ENCODE data around the gene MIR17HG.
A peak's percentile ranks its signal among the peaks of the same experiment; 100 is the strongest.

The MIR17HG gene

DNA sequence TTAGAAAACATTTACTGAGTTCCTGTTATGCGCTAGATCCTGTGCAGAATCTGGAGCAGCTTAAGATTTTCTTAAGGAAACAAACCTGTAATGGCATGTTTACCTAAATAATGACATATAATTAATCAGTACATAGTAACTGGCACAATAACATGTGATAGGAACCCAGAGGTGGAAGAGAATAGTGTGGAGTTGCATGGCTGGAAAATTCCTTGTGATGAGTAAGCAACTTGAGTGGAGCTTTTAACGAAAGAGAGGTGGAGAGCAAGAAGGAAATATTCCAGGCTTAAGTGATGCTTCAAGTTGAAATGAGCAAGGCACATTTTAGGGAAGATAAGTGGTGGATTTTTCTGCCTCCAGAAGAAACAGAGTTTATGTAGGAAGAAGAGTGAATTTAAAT, 41.7 kb downstream of the MIR17HG start:
- TF ChIP-seq CTCF (IDR thresholded peaks at IDR 0.05; ENCODE audit: low read depth, low read length) = no peak
- in situ Hi-C loops (cut with HindIII; ENCODE audit: low sequenced_read_pairs) = no loop called here
- no peak overlapping the region for H3K4me3 ChIP-seq (ENCODE audit: low read depth, low read length)
- no peak for DNase-seq (ENCODE audit: low read depth, low spot score)

- H3K4me3 ChIP-seq (ENCODE audit: low read depth, low read length) = no peak overlapping the region
- in situ Hi-C loops (cut with HindIII; ENCODE audit: low sequenced_read_pairs) = no loop called here
- TF ChIP-seq CTCF (IDR thresholded peaks at IDR 0.05; ENCODE audit: low read depth, low read length) = no peak
- DNase-seq (ENCODE audit: low read depth, low spot score) = no peak
Observed at GRCh38 chr13:91397595-91397994, 50.1 kb downstream of the MIR17HG start.

- in situ Hi-C loops (cut with HindIII; ENCODE audit: low sequenced_read_pairs) = no loop called here
- peak; percentile 45 for DNase-seq (ENCODE audit: low read depth, low spot score)
- H3K4me3 ChIP-seq (ENCODE audit: low read depth, low read length) = peak within 1 kb of the TSS; percentile 51
- no peak for TF ChIP-seq CTCF (IDR thresholded peaks at IDR 0.05; ENCODE audit: low read depth, low read length)
Observed at GRCh38 chr13:91398413-91399188, 51.1 kb downstream of the MIR17HG start, which contains the start of gene GPC5. GPC5 (plus strand) TSS chr13:91398621.

DNA sequence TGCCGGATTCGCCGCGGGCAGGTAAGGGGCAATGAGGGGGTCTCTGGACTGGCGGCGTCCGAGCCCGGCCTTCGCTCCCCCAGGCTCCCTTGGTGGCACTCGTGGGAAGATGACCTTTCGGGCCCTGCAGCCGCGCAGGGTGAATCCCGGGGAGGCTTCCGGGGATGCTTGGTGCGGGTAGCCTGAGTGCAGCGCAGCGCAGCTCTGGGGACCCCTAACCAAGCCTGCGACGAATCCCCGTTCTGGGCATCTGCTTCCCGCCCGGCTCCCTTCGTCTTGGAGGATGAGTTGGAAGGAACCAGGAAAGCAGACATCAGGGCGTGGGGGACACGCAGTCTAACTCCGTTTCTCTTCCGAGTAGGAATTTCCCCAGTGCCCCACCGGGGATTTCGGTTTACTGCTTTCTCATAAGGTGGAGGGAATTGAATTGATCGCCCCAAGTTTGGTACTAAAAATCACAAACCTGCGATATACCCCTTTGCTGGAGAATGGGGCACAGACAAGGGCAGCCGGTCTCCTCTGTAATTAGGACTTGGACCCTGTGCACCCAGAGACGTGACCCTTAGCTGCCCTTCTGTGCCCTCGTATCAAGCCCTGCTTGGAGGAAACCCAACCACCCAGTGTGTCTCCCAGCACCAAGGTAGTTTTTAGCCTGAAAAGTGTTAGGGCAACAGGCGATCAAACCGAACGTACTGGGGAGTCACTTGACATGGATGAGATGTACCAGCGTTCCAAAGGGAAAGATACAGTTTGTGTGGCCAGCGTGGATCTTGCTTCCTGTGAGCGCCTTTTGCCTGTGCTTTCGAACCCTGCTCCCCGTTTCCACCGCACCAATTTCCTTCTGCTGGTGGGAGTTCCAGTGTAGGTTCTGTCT, 51.9 kb downstream of the MIR17HG start:
- peak overlapping the region; percentile 51 for H3K4me3 ChIP-seq (ENCODE audit: low read depth, low read length)
- in situ Hi-C loops (cut with HindIII; ENCODE audit: low sequenced_read_pairs) = no loop called here
- TF ChIP-seq CTCF (IDR thresholded peaks at IDR 0.05; ENCODE audit: low read depth, low read length) = no peak
- no peak for DNase-seq (ENCODE audit: low read depth, low spot score)

DNA sequence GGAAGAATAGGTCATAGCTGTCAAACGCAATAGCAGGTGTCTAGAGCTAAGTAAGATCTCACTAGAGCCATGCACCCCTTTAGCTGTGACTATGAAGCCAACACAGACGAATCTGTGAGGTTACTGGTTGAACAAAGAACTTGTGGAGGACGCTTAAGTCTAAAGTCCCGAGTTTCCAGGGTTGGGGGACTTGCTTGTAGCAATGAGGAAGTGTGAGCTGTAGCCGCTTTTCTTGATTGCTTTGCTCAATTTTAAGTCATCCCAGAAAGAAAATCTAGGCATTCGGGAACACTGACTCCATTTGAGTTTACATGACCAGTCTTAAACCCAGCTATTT, 52.5 kb downstream of the MIR17HG start:
- H3K4me3 ChIP-seq (ENCODE audit: low read depth, low read length) = no peak overlapping the region
- TF ChIP-seq CTCF (IDR thresholded peaks at IDR 0.05; ENCODE audit: low read depth, low read length) = no peak
- DNase-seq (ENCODE audit: low read depth, low spot score) = no peak
- in situ Hi-C loops (cut with HindIII; ENCODE audit: low sequenced_read_pairs) = no loop called here

DNA sequence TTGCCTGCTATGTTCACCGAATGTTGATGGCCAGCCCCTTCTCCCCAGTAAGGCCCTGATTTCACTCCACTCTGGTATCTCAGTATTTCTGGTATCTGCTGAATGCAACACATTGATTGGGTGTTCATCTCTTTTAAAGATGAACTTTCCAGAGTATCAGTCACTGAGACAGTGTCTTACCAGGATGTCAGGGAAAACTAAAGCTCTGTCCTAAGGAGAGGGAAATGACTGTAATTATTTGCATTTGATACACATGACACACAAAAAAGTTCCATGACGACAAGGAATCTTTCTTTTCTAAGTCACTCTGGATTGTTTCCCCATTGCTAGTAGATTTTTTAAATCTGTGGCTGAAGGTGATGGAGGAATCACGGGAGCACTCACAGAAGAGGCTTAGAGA, 53.2 kb downstream of the MIR17HG start:
- in situ Hi-C loops (cut with HindIII; ENCODE audit: low sequenced_read_pairs) = no loop called here
- TF ChIP-seq CTCF (IDR thresholded peaks at IDR 0.05; ENCODE audit: low read depth, low read length) = no peak
- no peak for DNase-seq (ENCODE audit: low read depth, low spot score)
- no peak overlapping the region for H3K4me3 ChIP-seq (ENCODE audit: low read depth, low read length)

All from astrocyte of the spinal cord (primary cell).